HCT116 (cell line): ENCODE data around the gene CBLB.

Experiments used
- EGR1 ChIP-seq: IDR thresholded peaks from 2 replicates; pipeline ENCODE4 v1.6.1; 2012; ENCODE audit warnings: low read depth
- EZH2phosphoT487 ChIP-seq: fragments of 200-600 bp; IDR thresholded peaks from 2 replicates; pipeline ENCODE4 v1.6.1; 2018; ENCODE audit warnings: antibody characterized with exemption, borderline replicate concordance
- POLR2AphosphoS5 ChIP-seq: IDR thresholded peaks from 2 replicates; pipeline ENCODE4 v1.6.1; 2011; ENCODE audit warnings: mild to moderate bottlenecking, low read depth, low read length, moderate library complexity
- ZNF274 ChIP-seq: fragments of 200-500 bp; sonication (Bioruptor generic); IDR thresholded peaks from 2 replicates; pipeline ENCODE4 v1.6.1; 2014; ENCODE audit warnings: mild to moderate bottlenecking, low read depth, low read length, inconsistent platforms

GRCh38 chr3:105686278-105686897 lies 182.4 kb downstream of the CBLB start:
- TF ChIP-seq EGR1 (no peak), EZH2phosphoT487 (no peak), ZNF274 (no peak), POLR2AphosphoS5 (no peak)
